ENCODE results near the gene PSMD3.

Gene PSMD3

GRCh38 chr17:40024901-40025300, 44.3 kb downstream of the PSMD3 start:
- DNase-seq = no peak

- no peak for DNase-seq
Observed at GRCh38 chr17:40025559-40025958, 45.0 kb downstream of the PSMD3 start.

GRCh38 chr17:40025991-40026815, 45.6 kb downstream of the PSMD3 start:
- DNase-seq = no peak

DNA sequence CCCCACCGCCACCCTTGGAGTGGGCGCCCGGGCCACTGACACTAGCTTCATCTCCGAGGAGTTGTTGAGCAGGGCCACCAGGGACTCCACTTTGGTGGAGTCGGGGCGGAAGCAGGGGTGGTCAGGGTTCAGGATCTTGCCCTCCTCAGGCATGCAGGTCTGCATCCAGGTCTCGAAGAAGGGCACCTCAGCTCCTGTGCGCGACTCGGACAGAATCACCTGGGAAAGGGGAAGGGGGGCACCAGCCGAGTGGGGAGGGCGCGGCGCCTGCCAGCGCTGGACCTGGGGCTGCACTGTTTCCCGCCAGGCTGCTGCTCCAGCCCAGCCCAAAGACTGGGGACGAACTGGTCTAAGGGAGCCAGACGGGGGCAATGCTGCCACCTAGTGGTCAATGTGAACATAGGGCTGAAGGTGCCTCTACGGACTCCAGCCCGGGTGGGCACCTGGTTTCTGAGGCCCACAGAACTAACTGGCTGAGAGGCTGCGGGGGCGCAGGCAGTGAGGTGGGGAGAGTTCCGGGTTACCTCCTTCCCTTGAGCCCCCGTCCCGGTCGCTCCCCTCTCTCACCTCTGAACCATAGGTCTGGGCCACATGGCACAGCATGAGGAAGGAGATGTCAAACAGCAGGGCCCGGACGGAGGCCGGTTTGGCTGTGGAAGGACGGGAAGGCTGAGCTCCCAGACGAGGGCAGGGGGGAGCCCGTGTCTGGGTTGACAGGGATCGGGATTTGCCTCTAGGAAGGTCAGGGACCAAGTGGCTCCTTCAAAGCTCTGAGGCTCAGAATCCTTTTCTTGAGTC, 46.4 kb downstream of the PSMD3 start:
- DNase-seq = peak; percentile 91

DNA sequence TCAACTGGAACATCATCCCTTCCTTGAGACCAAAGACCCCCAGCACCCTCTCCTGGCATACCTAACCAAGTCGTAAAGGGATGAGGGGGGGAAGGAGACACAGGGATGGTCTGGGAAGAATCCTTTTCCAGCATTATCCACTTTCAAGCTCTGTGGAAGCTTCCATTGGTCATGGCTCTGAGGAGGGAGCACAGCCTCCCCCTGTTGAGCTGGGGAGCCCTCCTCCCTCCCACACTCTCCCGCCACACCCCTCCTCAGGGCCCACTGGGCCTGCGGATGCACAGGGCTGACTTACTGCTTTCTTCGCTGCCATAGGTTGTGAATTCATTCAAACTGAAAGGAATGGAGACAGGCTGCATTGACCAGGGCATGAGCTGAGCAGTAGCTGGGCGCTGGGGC, 47.0 kb downstream of the PSMD3 start:
- no peak for DNase-seq

DNA sequence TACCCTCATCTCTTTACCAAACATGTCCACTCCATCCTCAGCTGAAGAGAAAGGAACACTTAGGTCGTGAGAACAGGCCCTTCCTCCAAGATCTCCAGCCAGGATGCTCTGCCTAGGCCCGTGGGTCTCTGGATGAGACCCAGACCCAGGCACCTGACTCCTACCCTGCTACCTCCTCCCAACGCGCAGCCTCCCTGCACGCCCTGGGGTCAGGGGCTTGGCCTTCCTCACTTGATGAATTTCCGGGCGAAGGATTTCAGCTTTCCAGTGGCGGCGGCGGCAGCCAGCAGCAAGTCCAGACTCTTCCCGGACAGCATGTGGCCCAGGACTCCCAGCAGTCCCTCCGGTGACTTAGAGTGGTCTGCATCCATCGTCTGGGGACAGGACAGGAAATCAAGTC, 48.0 kb downstream of the PSMD3 start:
- DNase-seq = no peak

- DNase-seq = no peak
Observed at GRCh38 chr17:40031706-40032105, 51.1 kb downstream of the PSMD3 start.

GRCh38 chr17:40032322-40033320, 52.0 kb downstream of the PSMD3 start:
- DNase-seq = no peak

DNA sequence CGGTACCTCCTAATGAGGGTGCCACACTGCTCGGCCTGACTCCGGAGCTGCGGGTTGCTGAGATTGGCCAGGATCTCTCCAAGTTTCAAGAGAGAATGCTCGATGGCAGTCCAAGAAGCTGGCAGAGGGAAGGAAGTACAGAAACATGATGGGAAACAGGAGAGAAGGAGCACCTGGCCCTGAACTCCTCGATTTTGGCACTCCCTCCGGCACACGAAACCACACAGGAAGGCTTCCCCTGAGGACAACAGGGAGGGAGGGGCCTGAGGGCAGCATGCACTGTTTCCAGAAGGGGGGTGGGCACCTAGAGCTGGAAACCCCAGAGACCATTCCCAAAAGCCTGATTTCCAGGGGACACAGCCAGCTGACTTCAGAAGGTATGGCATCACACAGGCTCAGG, 52.7 kb downstream of the PSMD3 start:
- no peak for DNase-seq

- no peak for DNase-seq
Observed at GRCh38 chr17:40034426-40035161, 54.0 kb downstream of the PSMD3 start.

DNA sequence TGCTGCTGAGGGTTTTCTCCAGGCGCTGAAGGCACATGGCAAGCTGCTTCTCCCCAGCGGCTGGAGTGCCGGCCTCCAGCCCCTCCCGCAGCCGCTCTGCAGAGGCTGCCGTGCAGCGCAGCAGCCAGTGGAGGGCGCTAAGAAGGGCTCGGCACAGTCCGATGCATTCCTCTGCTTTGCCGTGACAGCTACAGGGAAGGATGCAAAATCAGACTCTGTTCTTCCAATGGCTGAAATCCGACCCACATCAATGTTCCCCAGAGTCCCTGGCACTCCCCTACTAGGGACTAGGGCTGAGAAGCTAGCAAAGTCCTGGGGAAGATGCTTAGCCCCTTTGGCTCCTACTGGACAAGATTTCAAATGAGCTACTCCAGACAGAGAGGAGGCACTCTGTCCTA, 54.6 kb downstream of the PSMD3 start:
- peak; percentile 61 for DNase-seq

DNA sequence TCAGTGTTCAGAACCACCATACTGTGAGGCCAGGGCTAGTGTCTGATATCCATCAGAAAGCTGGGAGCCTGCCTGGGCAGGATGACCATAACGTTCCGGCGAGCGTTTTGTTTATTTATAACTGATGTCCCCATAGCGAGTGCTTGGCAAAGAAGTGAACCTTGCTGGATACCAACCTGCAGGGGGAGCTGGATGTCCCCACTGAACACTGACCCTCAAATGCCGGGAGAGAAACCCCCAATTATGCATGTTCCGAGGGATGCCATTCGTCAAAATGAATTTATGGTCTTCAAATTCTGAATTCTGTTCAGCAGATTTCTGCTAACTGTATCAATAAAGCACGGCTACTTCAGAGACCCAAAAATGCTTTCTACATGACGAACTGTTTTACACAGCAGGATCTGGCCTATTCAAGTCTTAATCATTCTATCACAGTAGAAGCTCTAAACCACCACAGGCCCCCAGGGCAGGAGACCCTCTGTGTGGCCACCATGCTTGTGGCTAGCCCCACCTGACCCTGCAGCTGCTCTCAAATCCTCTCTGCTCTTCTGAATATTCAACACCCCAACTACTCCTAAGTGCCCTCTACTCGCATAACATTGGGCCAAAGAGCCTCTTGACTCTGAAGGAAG, 58.4 kb downstream of the PSMD3 start:
- DNase-seq = peak; percentile 75

- DNase-seq = no peak
Observed at GRCh38 chr17:40041196-40041595, 60.6 kb downstream of the PSMD3 start.
